Esophagus squamous epithelium (tissue), 5 donors: ENCODE results near the gene CMTM7. TPM values are rescaled to one million over a fixed set of nuclear protein-coding genes. Genes with fewer than 3 reads are reported as not detected.
"Not testable (repeated sequence)": the region's sequence is repeated elsewhere in the genome, so short reads cannot be mapped to it uniquely, and the experiment has no call there.

Source experiments
- DNase-seq: peaks from one replicate; lab custom pipeline; 2025; lab: John Stamatoyannopoulos, UW
- H3K27ac ChIP-seq, 4 donors: fragments of 200-600 bp; sonication (generic); one replicate each; pipeline ENCODE4 v1.5.1; 2016 to 2019; ENCODE audit warnings: mild to moderate bottlenecking in 1 of 4
- H3K27me3 ChIP-seq, 4 donors: fragments of 200-600 bp; sonication (generic); 1 replicate in 3 of 4; 2 replicates in 1 of 4; pipeline versions ENCODE4 v1.5.1 to v1.6.0; 2017 to 2021; ENCODE audit warnings: antibody characterized with exemption in 1 of 4
- H3K36me3 ChIP-seq, 3 donors: fragments of 200-600 bp; sonication (generic); one replicate each; pipeline ENCODE4 v1.5.1; 2016 to 2019
- H3K4me1 ChIP-seq, 3 donors: fragments of 200-600 bp; sonication (generic); one replicate each; pipeline ENCODE4 v1.5.1; 2017 to 2019
- H3K4me3 ChIP-seq, 4 donors: fragments of 200-600 bp; sonication (generic); 1 replicate in 3 of 4; 2 replicates in 1 of 4; pipeline ENCODE4 v1.5.1; 2016 to 2019; ENCODE audit warnings: mild to moderate bottlenecking in 2 of 4, moderate library complexity in 1 of 4
- H3K9me3 ChIP-seq, 3 donors: fragments of 200-600 bp; sonication (generic); one replicate each; pipeline ENCODE4 v1.5.1; 2016 to 2019
- CTCF ChIP-seq, 6 experiments: fragments of 450-650 bp in 4 of 6; fragments of 200-600 bp in 2 of 6; sonication (generic) in 2 of 6; IDR thresholded peaks; one replicate each; pipeline ENCODE4 v1.5.1; 2016 to 2019; ENCODE audit warnings: antibody characterized with exemption in 6 of 6, mild to moderate bottlenecking in 4 of 6, moderate library complexity in 4 of 6
- POLR2A ChIP-seq, 4 donors: fragments of 450-650 bp; IDR thresholded peaks; one replicate each; pipeline ENCODE4 v1.6.1; 2017; ENCODE audit warnings: antibody characterized with exemption in 4 of 4, mild to moderate bottlenecking in 4 of 4, moderate library complexity in 3 of 4
- WGBS, 2 donors: methylation state at CpG; one replicate each; pipeline ENCODE4 v1.1.5; 2018; 5-methylcytosine and 5-hydroxymethylcytosine counted together
- intact Hi-C: fragments of 100-400 bp; cut with DNase I; formaldehyde crosslinking; loops from one replicate; pipeline ENCODE4 v1.15.0; 2022
- total RNA-seq, 4 donors: library from RNA; depleted of rRNA; stranded (reverse); fragments of >200 nt; gene quantifications; one replicate each; pipeline ENCODE4 v1.1.0, GENCODE V29; 2016
- donor health status: DM: yes; HTN: yes; CAD: no.

CMTM7 gene
- total RNA-seq, 4 donors from 2014 or later, result 0.35 to 6.7 (median 3.0) TPM; not detected in 1

GRCh38 chr3:32471246-32471645 lies 79.6 kb downstream of the CMTM7 start:
- 83 to 84% methylated on average over 1 to 3 of the region's 3 CpGs for WGBS, 2 donors
- no peak for TF ChIP-seq CTCF (IDR thresholded peaks at IDR 0.05)
- TF ChIP-seq POLR2A (IDR thresholded peaks at IDR 0.05), result no peak
- intact Hi-C loops, result no loop called here

GRCh38 chr3:32472151-32472550 lies 80.5 kb downstream of the CMTM7 start:
- H3K27me3 ChIP-seq, intact Hi-C loops, H3K9me3 ChIP-seq, DNase-seq, H3K4me3 ChIP-seq, H3K27ac ChIP-seq, H3K36me3 ChIP-seq: not testable (repeated sequence)
- WGBS, 2 donors, result 93 to 97% methylated on average over 10 to 11 of the region's 12 CpGs
- peaks cover 18 to 36% (median 25%) of the 10 kb centered on the region in 3 donors for H3K4me1 ChIP-seq

More at GRCh38 chr3:32471246-32471645, 79.6 kb downstream of the CMTM7 start:
- H3K4me3 ChIP-seq, result no peak overlapping the region
- H3K9me3 ChIP-seq, result no peaks in the 10 kb centered on the region
- H3K27me3 ChIP-seq, result peaks cover 0 to 12% (median 0%) of the 10 kb centered on the region in 4 donors
- H3K36me3 ChIP-seq, result peaks cover 0 to 7% (median 0%) of the 10 kb centered on the region in 3 donors
- H3K27ac ChIP-seq, result no peak overlapping the region
- no peak for DNase-seq
- H3K4me1 ChIP-seq, result peaks cover 18 to 36% (median 25%) of the 10 kb centered on the region in 3 donors

GRCh38 chr3:32474201-32474600 lies 82.5 kb downstream of the CMTM7 start:
- no peak for DNase-seq
- Histone ChIP-seq H3K9me3 (no peaks in the 10 kb centered on the region), H3K27me3 (no peaks in the 10 kb centered on the region), H3K4me1 (peaks cover 11 to 16% (median 12%) of the 10 kb centered on the region in 3 donors), H3K36me3 (peaks cover 0 to 7% (median 0%) of the 10 kb centered on the region in 3 donors), H3K4me3 (no peak overlapping the region), H3K27ac (no peak overlapping the region)
- intact Hi-C loops, result no loop called here
- TF ChIP-seq CTCF (IDR thresholded peaks at IDR 0.05) (no peak), POLR2A (IDR thresholded peaks at IDR 0.05) (no peak)
- 79 to 100% methylated on average over 2 of the region's 2 CpGs for WGBS, 2 donors

- Histone ChIP-seq H3K27ac (no peak overlapping the region), H3K9me3 (no peaks in the 10 kb centered on the region), H3K4me1 (no peaks in the 10 kb centered on the region), H3K36me3 (peaks cover 0 to 32% (median 8%) of the 10 kb centered on the region in 3 donors), H3K27me3 (no peaks in the 10 kb centered on the region), H3K4me3 (no peak overlapping the region)
- WGBS, 2 donors, result 35 to 79% methylated on average over 1 of the region's 1 CpG
- intact Hi-C loops, result no loop called here
- DNase-seq, result no peak
- TF ChIP-seq CTCF (IDR thresholded peaks at IDR 0.05) (no peak), POLR2A (IDR thresholded peaks at IDR 0.05) (no peak)
Observed at GRCh38 chr3:32480604-32481003, 89.0 kb downstream of the CMTM7 start.

- H3K27ac ChIP-seq, result no peak overlapping the region
- peaks cover 0 to 45% (median 8%) of the 10 kb centered on the region in 3 donors for H3K36me3 ChIP-seq
- intact Hi-C loops, result no loop called here
- H3K4me3 ChIP-seq, result no peak overlapping the region
- DNase-seq, result no peak
- no peaks in the 10 kb centered on the region for H3K27me3 ChIP-seq
- TF ChIP-seq CTCF (IDR thresholded peaks at IDR 0.05), result no peak
- no peak for TF ChIP-seq POLR2A (IDR thresholded peaks at IDR 0.05)
- no peaks in the 10 kb centered on the region for H3K9me3 ChIP-seq
- H3K4me1 ChIP-seq, result no peaks in the 10 kb centered on the region
- WGBS, 2 donors, result 84 to 86% methylated on average over 3 of the region's 3 CpGs
Observed at GRCh38 chr3:32481791-32482631, 90.4 kb downstream of the CMTM7 start.
